Measurements from ENCODE around the gene SMYD2.

DNA sequence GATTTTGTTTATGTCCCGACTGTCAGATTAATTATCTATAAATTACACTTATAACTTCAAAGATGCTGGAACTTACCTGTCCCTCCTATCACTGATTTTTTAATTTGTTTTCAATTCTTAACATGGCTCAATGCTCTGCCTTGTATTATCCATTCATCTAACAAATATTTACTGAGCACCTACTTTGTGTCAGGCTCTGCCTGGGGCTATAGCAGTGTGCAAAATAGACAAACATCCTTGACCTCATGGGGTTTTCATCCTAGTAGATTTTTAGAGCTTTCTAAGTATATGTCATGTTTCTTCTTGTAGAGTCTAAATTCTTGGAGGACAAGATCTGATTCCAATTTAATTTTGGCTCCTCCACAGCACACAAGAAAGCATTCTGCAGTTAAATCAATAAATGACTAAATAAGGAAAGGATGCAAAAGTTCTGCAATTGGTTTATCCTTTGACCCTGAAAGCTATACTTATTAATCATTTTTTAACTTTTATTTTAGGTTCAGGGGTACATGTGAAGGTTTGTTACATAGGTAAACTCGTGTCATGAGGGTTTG, 10.8 kb upstream of the SMYD2 start:
- no peak for TF ChIP-seq RAD21 (IDR thresholded peaks at IDR 0.05 in 1 of 2, conservative IDR thresholded peaks at IDR 0.05 in 1 of 2; ENCODE audit: low read depth in 2 of 2, low read length in 2 of 2)
- TF ChIP-seq, protein P1, sequence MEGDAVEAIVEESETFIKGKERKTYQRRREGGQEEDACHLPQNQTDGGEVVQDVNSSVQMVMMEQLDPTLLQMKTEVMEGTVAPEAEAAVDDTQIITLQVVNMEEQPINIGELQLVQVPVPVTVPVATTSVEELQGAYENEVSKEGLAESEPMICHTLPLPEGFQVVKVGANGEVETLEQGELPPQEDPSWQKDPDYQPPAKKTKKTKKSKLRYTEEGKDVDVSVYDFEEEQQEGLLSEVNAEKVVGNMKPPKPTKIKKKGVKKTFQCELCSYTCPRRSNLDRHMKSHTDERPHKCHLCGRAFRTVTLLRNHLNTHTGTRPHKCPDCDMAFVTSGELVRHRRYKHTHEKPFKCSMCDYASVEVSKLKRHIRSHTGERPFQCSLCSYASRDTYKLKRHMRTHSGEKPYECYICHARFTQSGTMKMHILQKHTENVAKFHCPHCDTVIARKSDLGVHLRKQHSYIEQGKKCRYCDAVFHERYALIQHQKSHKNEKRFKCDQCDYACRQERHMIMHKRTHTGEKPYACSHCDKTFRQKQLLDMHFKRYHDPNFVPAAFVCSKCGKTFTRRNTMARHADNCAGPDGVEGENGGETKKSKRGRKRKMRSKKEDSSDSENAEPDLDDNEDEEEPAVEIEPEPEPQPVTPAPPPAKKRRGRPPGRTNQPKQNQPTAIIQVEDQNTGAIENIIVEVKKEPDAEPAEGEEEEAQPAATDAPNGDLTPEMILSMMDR (IDR thresholded peaks at IDR 0.05; ENCODE audit: control extremely low read depth in 1 of 3, insufficient read depth in 1 of 3, low read depth in 1 of 3, low read length in 3 of 3), result no peak

Measured in H1 (cell line).